HFF-Myc (cell line): ENCODE results near the gene TRIM14.
"Not testable (repeated sequence)": the region's sequence is repeated elsewhere in the genome, so short reads cannot be mapped to it uniquely, and the experiment has no call there.

Experiments
- DNase-seq: peaks from one replicate; pipeline ENCODE4 v3.0.0-alpha.2; 2011; ENCODE audit warnings: low read depth; ENCODE audit errors: extremely low read depth
- H3K4me3 ChIP-seq: replicated peaks from 2 replicates; pipeline ENCODE4 v1.5.1; 2011; ENCODE audit warnings: low read depth, mild to moderate bottlenecking, control low read depth, low read length
- CTCF ChIP-seq: IDR thresholded peaks from 2 replicates; pipeline ENCODE4 v1.5.1; 2012; ENCODE audit warnings: mild to moderate bottlenecking, low read depth, low read length, control low read depth; ENCODE audit errors: missing control alignments

Gene TRIM14

GRCh38 chr9:98020476-98021145 lies 98.4 kb downstream of the TRIM14 start:
- no peak for DNase-seq
- TF ChIP-seq CTCF, result no peak
- no peak overlapping the region for H3K4me3 ChIP-seq

GRCh38 chr9:98019869-98020268 lies 99.2 kb downstream of the TRIM14 start:
- not testable (repeated sequence) for DNase-seq, H3K4me3 ChIP-seq
